H1 (cell line): ENCODE results near the gene PKN3. TPM values are rescaled to one million over a fixed set of nuclear protein-coding genes. Genes with fewer than 3 reads are reported as not detected.

Experiments
- BCL11A ChIP-seq, 2 experiments: IDR thresholded peaks; one replicate each; pipeline ENCODE4 v1.6.1; 2011; ENCODE audit warnings: low read depth in 2 of 2, low read length in 2 of 2, mild to moderate bottlenecking in 2 of 2
- CBX8 ChIP-seq: fragments of 300-800, 300-1000 bp; sonication (generic); IDR thresholded peaks from 2 replicates; pipeline ENCODE4 v1.7.1; 2016; ENCODE audit warnings: low read depth, low read length, borderline replicate concordance
- GTF2F1 ChIP-seq: IDR thresholded peaks from 2 replicates; pipeline ENCODE4 v1.6.1; 2012; ENCODE audit warnings: low read depth, low read length, improper control_type of control experiment, borderline replicate concordance
- JUN ChIP-seq: IDR thresholded peaks from 2 replicates; pipeline ENCODE4 v1.6.1; 2011; ENCODE audit warnings: low read depth, mild to moderate bottlenecking, improper control_type of control experiment, low read length
- KDM4A ChIP-seq: IDR thresholded peaks from one replicate; pipeline ENCODE4 v1.7.1; 2012; ENCODE audit warnings: low read depth, mild to moderate bottlenecking, moderate library complexity, low read length, inconsistent platforms; ENCODE audit not compliant: severe bottlenecking
- SAP30 ChIP-seq: fragments of 300-600 bp; sonication (generic); IDR thresholded peaks from 2 replicates; pipeline ENCODE4 v1.7.1; 2012; ENCODE audit warnings: low read length, moderate library complexity, mild to moderate bottlenecking, inconsistent platforms; ENCODE audit not compliant: insufficient read depth, insufficient replicate concordance
- polyA plus RNA-seq, 7 experiments: library from polyadenylated mRNA; depleted of rRNA in 3 of 7; stranded (reverse) in 5 of 7; unstranded in 2 of 7; fragments of >200 nt in 5 of 7; fragments of 200-250 nt in 2 of 7; gene quantifications; 1 replicate in 5 of 7; 2 replicates in 1 of 7; 4 replicates in 1 of 7; pipeline versions ENCODE4 v1.2.1 to v1.2.3, GENCODE V29; 2011 to 2013; ENCODE audit warnings: missing spikeins in 2 of 7, mixed read lengths in 2 of 7
- total RNA-seq: library from RNA; stranded (reverse); fragmentation: NEBNext Ultra II Directional; extraction: Animal tissue kit (Norgen Biotek cat#: 25700); gene quantifications from 2 replicates; pipeline ENCODE4 v1.2.1, GENCODE V29; 2021
- TF ChIP-seq, protein P1 (sequence below): IDR thresholded peaks from 2 replicates; pipeline ENCODE4 v1.6.1; 2011; ENCODE audit warnings: low read depth, mild to moderate bottlenecking, low read length; ENCODE audit not compliant: insufficient read depth

The PKN3 gene
- total and polyA plus RNA-seq, 2 of the 8 experiments (the other 6 are each of a cell fraction or from before 2014, with no cell fraction given): 15.7 to 16.3 TPM

DNA sequence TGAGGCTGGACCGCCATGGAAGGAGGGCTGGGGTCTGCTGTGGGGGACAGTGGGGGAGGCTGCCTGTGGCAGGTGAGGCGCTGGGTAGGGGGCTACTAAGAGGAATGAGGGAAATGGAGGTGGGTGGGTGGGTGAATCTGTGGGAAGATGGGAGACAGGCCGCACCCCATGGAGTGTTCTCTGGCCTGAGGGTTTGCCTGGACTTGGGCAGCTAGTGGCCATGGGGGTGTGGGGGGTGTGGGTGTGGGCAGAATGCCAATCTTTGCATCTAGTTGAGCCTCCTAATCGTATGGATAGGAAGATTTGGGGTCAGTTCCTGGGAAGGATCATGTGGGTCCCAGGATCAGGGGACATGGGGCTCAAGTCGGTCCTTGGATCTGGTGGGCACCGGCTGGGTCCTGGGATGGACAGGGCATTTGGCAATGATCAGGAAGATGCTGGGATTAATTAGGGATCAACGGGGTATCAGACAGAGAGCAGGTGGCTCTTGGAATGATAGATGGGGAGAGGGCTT, 21.1 kb downstream of the PKN3 start (continued):
- TF ChIP-seq SAP30 (no peak), BCL11A (IDR thresholded peaks at IDR 0.05; ENCODE audit: low read depth in 2 of 2, low read length in 2 of 2) (no peak), JUN (no peak), GTF2F1 (no peak), CBX8 (no peak), KDM4A (no peak)
- TF ChIP-seq, protein P1, sequence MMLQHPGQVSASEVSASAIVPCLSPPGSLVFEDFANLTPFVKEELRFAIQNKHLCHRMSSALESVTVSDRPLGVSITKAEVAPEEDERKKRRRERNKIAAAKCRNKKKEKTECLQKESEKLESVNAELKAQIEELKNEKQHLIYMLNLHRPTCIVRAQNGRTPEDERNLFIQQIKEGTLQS: no peak
